Fibroblast of the aortic adventitia (primary cell): ENCODE results near the gene TP73. TPM values are rescaled to one million over a fixed set of nuclear protein-coding genes. Genes with fewer than 3 reads are reported as not detected.

Experiments used
- DNase-seq: peaks from one replicate; pipeline ENCODE4 v3.0.0-alpha.2; 2010; ENCODE audit warnings: low read depth
- H3K4me3 ChIP-seq: 2 replicates; pipeline ENCODE4 v1.5.1; 2011; ENCODE audit warnings: low read depth, mild to moderate bottlenecking, control low read depth, low read length, moderate library complexity
- total RNA-seq: library from RNA; depleted of rRNA; stranded (reverse); fragments of >200 nt; gene quantifications from 2 replicates; pipeline ENCODE4 v1.2.3, GENCODE V29; 2012; ENCODE audit warnings: low replicate concordance
- TF ChIP-seq, protein P1 (sequence below): IDR thresholded peaks from 2 replicates; pipeline ENCODE4 v1.5.1; 2011; ENCODE audit warnings: mild to moderate bottlenecking, low read length, control low read depth, inconsistent platforms; ENCODE audit not compliant: insufficient read depth

Gene TP73
- total RNA-seq, 1 donor, result 0.18 TPM

DNA sequence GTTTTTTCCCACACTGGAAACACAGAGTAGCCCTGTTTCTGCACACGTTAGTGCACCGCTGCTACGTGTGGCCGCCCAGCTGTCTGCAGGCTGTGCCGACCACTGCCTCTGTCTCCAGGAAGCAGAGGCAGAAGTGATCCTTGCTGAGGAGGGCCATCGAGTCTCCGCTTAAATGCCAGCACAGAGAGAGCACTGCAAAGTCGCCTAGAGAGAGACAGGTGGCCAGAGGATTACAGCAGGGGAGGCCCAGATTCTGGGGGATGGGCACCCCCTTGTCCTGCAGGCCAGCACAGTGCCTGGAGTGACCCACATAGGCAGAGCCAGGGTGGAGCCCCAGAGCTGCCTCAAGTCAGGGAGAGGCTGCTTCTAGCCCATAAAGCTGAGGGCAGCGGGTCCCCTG is 21.4 kb upstream of the TP73 start:
- no peak for DNase-seq
- no peak overlapping the region for H3K4me3 ChIP-seq
- TF ChIP-seq, protein P1, sequence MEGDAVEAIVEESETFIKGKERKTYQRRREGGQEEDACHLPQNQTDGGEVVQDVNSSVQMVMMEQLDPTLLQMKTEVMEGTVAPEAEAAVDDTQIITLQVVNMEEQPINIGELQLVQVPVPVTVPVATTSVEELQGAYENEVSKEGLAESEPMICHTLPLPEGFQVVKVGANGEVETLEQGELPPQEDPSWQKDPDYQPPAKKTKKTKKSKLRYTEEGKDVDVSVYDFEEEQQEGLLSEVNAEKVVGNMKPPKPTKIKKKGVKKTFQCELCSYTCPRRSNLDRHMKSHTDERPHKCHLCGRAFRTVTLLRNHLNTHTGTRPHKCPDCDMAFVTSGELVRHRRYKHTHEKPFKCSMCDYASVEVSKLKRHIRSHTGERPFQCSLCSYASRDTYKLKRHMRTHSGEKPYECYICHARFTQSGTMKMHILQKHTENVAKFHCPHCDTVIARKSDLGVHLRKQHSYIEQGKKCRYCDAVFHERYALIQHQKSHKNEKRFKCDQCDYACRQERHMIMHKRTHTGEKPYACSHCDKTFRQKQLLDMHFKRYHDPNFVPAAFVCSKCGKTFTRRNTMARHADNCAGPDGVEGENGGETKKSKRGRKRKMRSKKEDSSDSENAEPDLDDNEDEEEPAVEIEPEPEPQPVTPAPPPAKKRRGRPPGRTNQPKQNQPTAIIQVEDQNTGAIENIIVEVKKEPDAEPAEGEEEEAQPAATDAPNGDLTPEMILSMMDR, result no peak

DNA sequence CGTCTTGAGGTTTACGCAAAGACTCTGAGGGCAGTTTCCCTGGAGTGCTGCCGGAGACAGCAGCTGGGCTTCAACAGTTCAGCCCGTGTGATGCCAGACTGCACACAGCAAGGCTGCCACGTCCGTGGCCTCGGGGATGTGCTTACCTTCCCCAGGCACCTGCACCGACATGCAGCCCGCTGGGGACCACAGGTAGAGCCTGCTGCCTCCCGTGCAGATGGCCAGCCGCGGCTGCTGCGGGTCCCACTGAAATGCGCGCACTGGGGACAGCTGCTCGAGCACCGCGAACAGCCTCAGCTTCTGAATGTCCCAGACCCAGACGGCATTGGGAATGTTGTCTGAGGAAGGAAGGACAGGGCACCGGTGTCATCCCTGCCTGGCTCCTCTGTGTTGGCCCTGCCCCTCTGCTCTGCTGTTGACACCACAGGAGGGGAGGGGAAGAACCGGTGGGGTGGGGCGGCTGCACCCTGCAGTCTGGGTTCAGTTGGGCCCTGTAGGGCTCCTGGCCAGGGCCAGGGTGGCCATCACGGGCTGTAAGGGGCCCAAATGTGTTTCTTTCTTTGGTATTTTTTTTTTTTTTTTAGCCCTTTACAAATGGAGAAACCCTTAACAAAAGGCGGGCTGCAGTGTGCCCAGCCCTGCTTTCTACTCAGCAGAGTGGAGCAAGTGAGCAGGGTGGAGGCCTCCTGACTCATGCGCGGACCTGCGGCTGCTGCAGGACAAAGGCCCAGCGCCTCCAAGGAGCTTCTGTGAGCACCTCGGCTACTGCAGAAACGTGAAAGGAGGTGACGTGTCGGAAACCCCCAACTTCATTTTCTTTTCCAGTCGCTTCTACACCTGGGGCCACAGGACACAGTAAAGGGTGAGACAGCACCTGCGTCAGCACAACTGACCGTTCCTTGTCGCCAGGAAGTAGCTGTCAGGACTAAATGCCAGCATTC is 20.7 kb upstream of the TP73 start:
- TF ChIP-seq, protein P1, result no peak
- H3K4me3 ChIP-seq, result no peak overlapping the region
- DNase-seq, result no peak

DNA sequence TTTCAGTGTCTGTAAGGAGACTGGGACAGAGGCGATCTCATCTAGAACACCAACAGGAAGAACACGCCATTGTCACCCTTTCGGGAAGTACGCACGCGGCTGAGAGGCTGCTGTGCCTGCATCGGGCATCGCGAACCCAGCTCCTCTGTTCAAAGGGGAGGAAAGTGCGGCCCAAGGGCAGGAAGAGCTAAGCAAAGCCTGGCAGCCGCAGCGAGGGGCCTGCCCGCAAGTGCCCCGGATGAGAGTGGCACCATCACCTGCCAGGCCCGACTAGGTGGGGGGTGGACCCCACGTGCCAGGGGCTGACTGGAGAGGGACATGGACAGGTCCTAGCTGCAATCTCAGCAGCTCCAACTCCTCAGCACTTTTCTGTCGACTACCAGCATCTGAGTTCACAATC is 20.0 kb upstream of the TP73 start:
- TF ChIP-seq, protein P1, result no peak
- no peak for DNase-seq

DNA sequence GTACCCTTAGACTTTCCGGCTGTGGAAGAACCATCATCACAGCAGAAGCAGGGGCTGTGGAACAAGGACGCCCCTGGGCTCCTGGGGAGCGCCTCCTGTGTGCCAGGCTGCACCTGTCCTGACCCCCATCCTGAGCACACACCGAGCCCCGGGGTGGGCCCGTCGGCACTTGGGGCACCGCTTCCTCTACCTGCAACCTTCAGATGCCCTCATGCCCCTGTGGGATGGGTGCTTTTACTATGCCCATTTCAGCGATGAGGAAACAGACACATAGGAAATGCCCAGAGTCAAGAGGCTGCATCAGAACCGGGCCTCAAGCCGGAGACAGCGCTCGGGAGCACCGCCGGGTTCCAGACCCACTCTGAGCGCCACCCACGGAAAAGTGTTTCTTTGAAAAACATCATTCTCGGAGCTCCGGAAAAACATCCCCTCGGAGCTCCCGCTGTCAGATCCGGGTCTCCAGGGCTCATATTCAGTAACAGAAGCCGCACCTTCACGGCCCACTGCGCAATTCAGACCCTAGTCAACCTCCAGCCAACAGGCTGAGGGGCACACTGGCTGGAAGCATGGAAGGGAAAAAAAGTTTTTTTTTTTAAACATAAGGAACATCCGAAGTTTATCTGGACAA is 19.5 kb upstream of the TP73 start:
- no peak overlapping the region for H3K4me3 ChIP-seq
- TF ChIP-seq, protein P1, result no peak
- DNase-seq, result no peak

More for the DNA sequence above, 20.0 kb upstream of the TP73 start:
- H3K4me3 ChIP-seq, result no peak overlapping the region

DNA sequence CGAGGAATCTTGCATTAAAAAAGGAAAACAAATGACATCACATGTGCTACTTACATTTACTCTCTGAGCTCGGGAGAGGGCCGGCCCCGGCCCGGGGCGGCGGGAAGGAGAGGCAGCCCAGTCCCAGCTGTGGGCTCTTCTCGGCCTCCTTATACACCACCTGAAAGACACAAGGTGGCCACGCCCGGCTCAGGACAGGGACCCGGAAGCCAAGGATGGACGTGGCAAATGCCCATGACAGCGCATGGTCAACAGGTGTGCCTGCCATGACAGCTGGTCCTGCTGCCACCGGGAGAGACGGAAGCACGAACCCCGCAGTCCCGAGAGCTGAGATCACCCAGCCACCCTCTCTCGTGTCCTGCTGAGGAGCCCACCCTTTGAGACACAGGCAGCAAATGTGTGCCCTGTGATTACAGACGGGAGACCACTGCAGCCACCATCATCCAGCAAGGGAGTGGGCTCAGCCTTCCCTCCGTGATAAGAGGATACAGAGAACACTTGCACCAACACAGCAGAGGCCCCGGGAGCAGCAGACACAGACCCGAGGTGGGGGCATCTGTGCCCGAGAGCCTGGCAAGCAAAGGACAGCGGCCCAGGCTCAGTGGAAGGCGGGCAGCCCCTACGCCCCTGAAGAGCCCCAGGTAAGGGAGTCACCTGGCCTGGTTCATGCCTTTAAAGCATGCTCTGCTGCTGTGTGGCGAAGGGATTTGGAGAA is 18.8 kb upstream of the TP73 start:
- H3K4me3 ChIP-seq, result no peak overlapping the region
- no peak for DNase-seq
- TF ChIP-seq, protein P1, result no peak

DNA sequence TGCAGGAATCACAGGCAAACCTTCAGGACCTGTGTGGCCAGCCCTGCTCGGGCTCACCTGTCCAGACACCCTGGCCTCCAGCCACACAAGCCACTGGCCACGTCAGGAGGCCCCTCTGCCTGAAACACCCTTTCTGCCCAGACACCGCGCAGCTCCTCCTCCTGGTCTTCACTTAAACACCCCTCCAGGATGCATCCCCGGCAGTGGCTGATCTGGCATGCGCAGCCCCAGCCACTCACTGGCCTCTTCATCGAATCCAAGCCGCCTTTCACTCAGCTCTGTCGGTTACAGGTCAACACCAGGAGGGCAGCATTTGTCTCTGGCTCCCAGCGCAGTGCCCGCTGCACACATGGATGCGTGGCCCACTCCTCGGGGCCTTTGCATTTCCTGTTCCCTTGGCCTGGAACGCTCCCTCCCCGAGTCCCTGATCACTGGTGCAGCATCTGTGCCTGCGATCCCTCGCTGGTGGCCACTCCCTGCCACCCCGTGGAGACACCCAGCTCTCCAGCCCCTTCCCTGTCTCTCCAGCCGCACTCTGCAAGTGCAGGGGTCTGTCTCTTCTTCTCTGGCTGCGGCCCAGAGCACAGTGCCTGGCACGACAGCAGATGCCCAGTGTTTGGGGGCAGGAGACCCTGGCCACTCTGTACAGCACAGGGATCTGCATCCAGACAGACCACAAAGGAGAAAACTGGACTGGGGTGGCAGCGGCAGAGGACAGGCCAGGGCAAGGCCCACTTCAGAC is 18.1 kb upstream of the TP73 start:
- H3K4me3 ChIP-seq, result no peak overlapping the region
- TF ChIP-seq, protein P1, result no peak
- no peak for DNase-seq
